Adrenal gland (tissue), 19 donors: ENCODE measurements around the gene SPECC1L. TPM values are rescaled to one million over a fixed set of nuclear protein-coding genes. Genes with fewer than 3 reads are reported as not detected.

Source experiments
- DNase-seq, 7 donors: peaks; one replicate each; pipeline ENCODE4 v3.0.0-alpha.2; 2019 to 2020
- H3K27ac ChIP-seq, 5 donors: fragments of 200-600 bp; sonication (generic) in 4 of 5; 1 replicate in 3 of 5; 2 replicates in 2 of 5; pipeline versions ENCODE4 v1.5.1 to v1.8.0; 2016 to 2020; ENCODE audit warnings: mild to moderate bottlenecking in 1 of 5
- H3K27me3 ChIP-seq: fragments of 200-600 bp; 2 replicates; pipeline ENCODE4 v1.8.0; 2021
- H3K36me3 ChIP-seq, 2 donors: fragments of 200-600 bp; replicated peaks in 1 of 2; 1 replicate in 1 of 2; 2 replicates in 1 of 2; pipeline versions ENCODE4 v1.5.1 to v1.8.0; 2018 to 2022
- H3K4me1 ChIP-seq, 2 donors: fragments of 200-600 bp; replicated peaks in 1 of 2; 1 replicate in 1 of 2; 2 replicates in 1 of 2; pipeline versions ENCODE4 v1.5.1 to v1.8.0; 2018 to 2021
- H3K4me3 ChIP-seq, 4 donors: fragments of 200-600 bp; sonication (generic) in 3 of 4; one replicate each; pipeline ENCODE4 v1.5.1; 2016 to 2018
- H3K9me3 ChIP-seq, 3 donors: fragments of 200-600 bp; sonication (generic) in 1 of 3; replicated peaks in 1 of 3; 1 replicate in 2 of 3; 2 replicates in 1 of 3; pipeline versions ENCODE4 v1.5.1 to v1.8.0; 2016 to 2021
- CTCF ChIP-seq, 6 experiments: fragments of 450-650 bp in 4 of 6; fragments of 200-600 bp in 2 of 6; sonication (generic) in 1 of 6; IDR thresholded peaks; 1 replicate in 5 of 6; 2 replicates in 1 of 6; pipeline versions ENCODE4 v1.5.1 to v1.8.0; 2016 to 2021; ENCODE audit warnings: antibody characterized with exemption in 6 of 6, mild to moderate bottlenecking in 2 of 6, moderate library complexity in 1 of 6
- POLR2A ChIP-seq, 2 donors: fragments of 450-650 bp; IDR thresholded peaks; one replicate each; pipeline ENCODE4 v1.6.1; 2017; ENCODE audit warnings: antibody characterized with exemption in 2 of 2, mild to moderate bottlenecking in 2 of 2, moderate library complexity in 1 of 2
- WGBS, 4 donors: extraction: QIAGEN DNeasy Blood & Tissue Kit in 2 of 4; methylation state at CpG; one replicate each; pipeline versions ENCODE4 v1.1.5 to v1.1.7; 2013 to 2017; 5-methylcytosine and 5-hydroxymethylcytosine counted together
- intact Hi-C, 2 donors: fragments of 100-400 bp; cut with DNase I; formaldehyde crosslinking; loops; one replicate each; pipeline versions ENCODE4 v1.14.1 to v1.15.0; 2022 to 2023
- long read RNA-seq, 10 donors: library from polyadenylated mRNA in 3 of 10; unstranded in 2 of 10; stranded (forward) in 1 of 10; transcript quantifications; one replicate each; pipeline ENCODE4 v2.0.0 and lab custom pipeline, GENCODE V29; 2021 to 2026
- polyA plus RNA-seq, 3 donors: library from polyadenylated mRNA; stranded (reverse); fragments of 200-250 nt in 2 of 3; fragments of 350-450 nt in 1 of 3; fragmentation: Illumina TruSeq in 1 of 3; extraction: RNeasy Lipid Tissue Mini Kit (QIAGEN cat#74804) in 1 of 3; gene quantifications; one replicate each; pipeline ENCODE4 v1.2.3, GENCODE V29; 2013 to 2014
- total RNA-seq, 9 donors: library from RNA; depleted of rRNA in 4 of 9; stranded (reverse); fragments of >200 nt in 4 of 9; fragments of 120-200 nt in 1 of 9; fragmentation: NEBNext Ultra II Directional in 1 of 9; extraction: Animal tissue kit (Norgen Biotek cat#: 25700) in 1 of 9; gene quantifications; one replicate each; pipeline versions ENCODE4 v1.1.0 to v1.2.4, GENCODE V29; 2013 to 2023
- donor health status: healthy with polysubstance abuse.
- donor health status: Bipolar disorder and iron deficiency.
- donor health status: DM: yes; HTN: yes; CAD: no.
- donor health status: DM: no; HTN: no; CAD: no.
- donor health status: DM: no; HTN: no; CAD: no.
- donor health status: DM: yes; HTN: yes; CAD: no.

Gene SPECC1L
- 100 to 1,000 TPM in 1 of 9 donors, 10 to 100 TPM in 8; 35.6 to 121 (median 59.0) TPM for total RNA-seq
- 10 to 100 TPM in 2 of 3 donors, 1 to 10 TPM in 1; 7.2 to 39.3 (median 11.6) TPM for polyA plus RNA-seq
- long read RNA-seq, donor 1, partial matches to known transcripts: 25 of 26 reads
- long read RNA-seq, donor 1, other reads (novel, unspliced or antisense): 0 of 26 reads
- long read RNA-seq, donor 2, full-length matches to known transcripts: 6 of 11 reads
- long read RNA-seq, donor 2, partial matches to known transcripts: 5 of 11 reads
- long read RNA-seq, donor 2, other reads (novel, unspliced or antisense): 0 of 11 reads
- long read RNA-seq, donor 3, full-length matches to known transcripts: 1 of 1 reads
- long read RNA-seq, donor 3, partial matches to known transcripts: 0 of 1 reads
- long read RNA-seq, donor 3, other reads (novel, unspliced or antisense): 0 of 1 reads
- long read RNA-seq, donor 4, partial matches to known transcripts: 12 of 13 reads
- long read RNA-seq, donor 4, other reads (novel, unspliced or antisense): 1 of 13 reads
- long read RNA-seq, donor 5, full-length matches to known transcripts: 21 of 32 reads
- long read RNA-seq, donor 5, partial matches to known transcripts: 5 of 32 reads
- long read RNA-seq, donor 5, other reads (novel, unspliced or antisense): 6 of 32 reads
- long read RNA-seq, donor 6, full-length matches to known transcripts: 1 of 14 reads
- long read RNA-seq, donor 6, partial matches to known transcripts: 12 of 14 reads
- long read RNA-seq, donor 6, other reads (novel, unspliced or antisense): 1 of 14 reads
- long read RNA-seq, donor 7: 0 reads
- long read RNA-seq, donor 8, full-length matches to known transcripts: 2 of 11 reads
- long read RNA-seq, donor 8, partial matches to known transcripts: 9 of 11 reads
- long read RNA-seq, donor 8, other reads (novel, unspliced or antisense): 0 of 11 reads
- long read RNA-seq, donor 9, partial matches to known transcripts: 8 of 9 reads
- long read RNA-seq, donor 9, other reads (novel, unspliced or antisense): 0 of 9 reads
- long read RNA-seq, donor 10, partial matches to known transcripts: 0 of 1 reads
- long read RNA-seq, donor 10, other reads (novel, unspliced or antisense): 0 of 1 reads

- Histone ChIP-seq H3K27ac (peak within 1 kb of the TSS; percentile 76 to 95 (median 93)), H3K4me1 (peaks cover 9 to 35% of the 10 kb centered on the region in 2 donors), H3K36me3 (no peaks in the 10 kb centered on the region), H3K4me3 (peak within 1 kb of the TSS; percentile 38 to 83 (median 72)), H3K9me3 (no peaks in the 10 kb centered on the region), H3K27me3 (no peaks in the 10 kb centered on the region)
- intact Hi-C loops: no loop called here
- TF ChIP-seq POLR2A (IDR thresholded peaks at IDR 0.05) (peak; percentile 92 to 98), CTCF (IDR thresholded peaks at IDR 0.05) (no peak)
- DNase-seq: peak; percentile 94 to 96 (median 96)
- 0 to 1% (median 0%) methylated on average over 1 to 89 of the region's 89 CpGs; no CpG with 5 or more reads in 1 of the 4 donors for WGBS, 4 donors
Observed at GRCh38 chr22:24270556-24271385, at the start of gene SPECC1L. Gene SPECC1L, plus strand, starts transcription at chr22:24270831. Its CDS starts 31,401 bp downstream, at chr22:24302232.

GRCh38 chr22:24224468-24224867 lies 46.2 kb upstream of the SPECC1L start:
- Histone ChIP-seq H3K4me3 (no peak overlapping the region), H3K4me1 (no peaks in the 10 kb centered on the region), H3K9me3 (peaks cover 0 to 3% (median 0%) of the 10 kb centered on the region in 3 donors), H3K27me3 (no peaks in the 10 kb centered on the region), H3K27ac (no peak overlapping the region), H3K36me3 (no peaks in the 10 kb centered on the region)
- WGBS, 4 donors: 100% methylated on average over 1 of the region's 1 CpG
- TF ChIP-seq CTCF (IDR thresholded peaks at IDR 0.05) (no peak), POLR2A (IDR thresholded peaks at IDR 0.05) (no peak)
- no peak for DNase-seq
- intact Hi-C loops: no loop called here

GRCh38 chr22:24225044-24225601 lies 45.5 kb upstream of the SPECC1L start:
- Histone ChIP-seq H3K9me3 (peaks cover 0 to 3% (median 0%) of the 10 kb centered on the region in 3 donors), H3K27me3 (no peaks in the 10 kb centered on the region), H3K27ac (no peak overlapping the region), H3K36me3 (no peaks in the 10 kb centered on the region), H3K4me3 (no peak overlapping the region), H3K4me1 (no peaks in the 10 kb centered on the region)
- DNase-seq: no peak
- TF ChIP-seq CTCF (IDR thresholded peaks at IDR 0.05) (no peak), POLR2A (IDR thresholded peaks at IDR 0.05) (no peak)
- intact Hi-C loops: no loop called here
- 88 to 96% (median 91%) methylated on average over 4 to 14 of the region's 14 CpGs for WGBS, 4 donors
